Measurements from ENCODE around the gene ZFPM1.

GRCh38 chr16:88515925-88516594, 63.0 kb downstream of the ZFPM1 start:
- TF ChIP-seq POLR2AphosphoS5 (IDR thresholded peaks at IDR 0.05; ENCODE audit: borderline replicate concordance, low read depth, low read length) = no peak
- no peak for TF ChIP-seq EZH2 (IDR thresholded peaks at IDR 0.05)
